HepG2 (cell line): ENCODE results near the gene GPATCH4. TPM values are rescaled to one million over a fixed set of nuclear protein-coding genes. Genes with fewer than 3 reads are reported as not detected.

ENCODE experiments used
- ARID4A ChIP-seq: sonication (generic); formaldehyde crosslinking; IDR thresholded peaks from 2 replicates; pipeline ENCODE4 v1.5.0; 2020; ENCODE audit warnings: mild to moderate bottlenecking, missing genetic modification reagents, borderline replicate concordance
- MBD4 ChIP-seq: IDR thresholded peaks from 2 replicates; pipeline ENCODE4 v1.6.1; 2012; ENCODE audit warnings: low read length, inconsistent platforms, borderline replicate concordance
- PTBP1 ChIP-seq: fragments of 200-400 bp; formaldehyde crosslinking; IDR thresholded peaks from 2 replicates; pipeline ENCODE4 v1.6.1; 2018; ENCODE audit warnings: low read length, low read depth; ENCODE audit not compliant: poor library complexity, severe bottlenecking
- RAD21 ChIP-seq: fragments of 450-650 bp; formaldehyde crosslinking; IDR thresholded peaks from 2 replicates; pipeline ENCODE4 v1.5.0; 2020; ENCODE audit warnings: mild to moderate bottlenecking
- SALL1 ChIP-seq: sonication (generic); formaldehyde crosslinking; IDR thresholded peaks from 2 replicates; pipeline ENCODE4 v1.8.0; 2022; ENCODE audit warnings: mild to moderate bottlenecking, missing genetic modification reagents
- SMAD3 ChIP-seq: sonication (generic); formaldehyde crosslinking; IDR thresholded peaks from 2 replicates; pipeline ENCODE4 v1.4.0; 2020; ENCODE audit warnings: missing genetic modification reagents
- SMARCC2 ChIP-seq: fragments of 450-650 bp; IDR thresholded peaks from 2 replicates; pipeline ENCODE4 v1.6.1; 2017; ENCODE audit warnings: antibody characterized with exemption, mild to moderate bottlenecking
- ZNF10 ChIP-seq: sonication (generic); formaldehyde crosslinking; IDR thresholded peaks from 2 replicates; pipeline ENCODE4 v1.4.0; 2020; ENCODE audit warnings: mild to moderate bottlenecking, low read depth, missing genetic modification reagents, borderline replicate concordance
- ZNF138 ChIP-seq: sonication (generic); formaldehyde crosslinking; IDR thresholded peaks from 2 replicates; pipeline ENCODE4 v1.5.0; 2020; ENCODE audit warnings: mild to moderate bottlenecking, low read depth, missing genetic modification reagents
- ZNF33A ChIP-seq: sonication (generic); formaldehyde crosslinking; IDR thresholded peaks from 2 replicates; pipeline ENCODE4 v1.5.1; 2020; ENCODE audit warnings: missing genetic modification reagents, mild to moderate bottlenecking, moderate library complexity, borderline replicate concordance
- ZNF430 ChIP-seq: sonication (generic); formaldehyde crosslinking; IDR thresholded peaks from 2 replicates; pipeline ENCODE4 v1.9.0; 2021; ENCODE audit warnings: mild to moderate bottlenecking, missing genetic modification reagents
- ZNF550 ChIP-seq: sonication (generic); formaldehyde crosslinking; IDR thresholded peaks from 2 replicates; pipeline ENCODE4 v1.4.0; 2020; ENCODE audit warnings: mild to moderate bottlenecking, missing genetic modification reagents, borderline replicate concordance
- ZNF605 ChIP-seq: sonication (generic); formaldehyde crosslinking; IDR thresholded peaks from 2 replicates; pipeline ENCODE4 v1.8.0; 2022; ENCODE audit warnings: mild to moderate bottlenecking, missing genetic modification reagents
- ZNF672 ChIP-seq: sonication (generic); formaldehyde crosslinking; IDR thresholded peaks from 2 replicates; pipeline ENCODE4 v1.8.1; 2022; ENCODE audit warnings: missing genetic modification reagents
- ZNF678 ChIP-seq: sonication (generic); formaldehyde crosslinking; IDR thresholded peaks from 2 replicates; pipeline ENCODE4 v1.4.0; 2020; ENCODE audit warnings: mild to moderate bottlenecking, missing genetic modification reagents
- ZNF746 ChIP-seq: sonication (generic); formaldehyde crosslinking; IDR thresholded peaks from 2 replicates; pipeline ENCODE4 v1.8.0; 2022; ENCODE audit warnings: mild to moderate bottlenecking, missing genetic modification reagents
- ZNF850 ChIP-seq: sonication (generic); formaldehyde crosslinking; conservative IDR thresholded peaks from 2 replicates; pipeline ENCODE4 v1.9.0; 2021; ENCODE audit warnings: mild to moderate bottlenecking, missing genetic modification reagents
- polyA plus RNA-seq, 8 experiments: library from polyadenylated mRNA; depleted of rRNA in 3 of 8; stranded (reverse) in 7 of 8; unstranded in 1 of 8; fragments of >200 nt; fragmentation: Illumina TruSeq in 4 of 8; extraction: Trizol in 4 of 8; gene quantifications; 2 replicates each; pipeline versions ENCODE4 v1.2.1 to v1.2.3, GENCODE V29; 2011 to 2016; ENCODE audit warnings: low read depth in 4 of 8, missing spikeins in 1 of 8, mixed read lengths in 1 of 8; ENCODE audit not compliant: insufficient read depth in 1 of 8
- total RNA-seq, 5 experiments: library from RNA; depleted of rRNA; stranded (reverse); fragments of >200 nt; fragmentation: Illumina TruSeq; extraction: Trizol; gene quantifications; 2 replicates each; pipeline ENCODE4 v1.2.3, GENCODE V29; 2016; ENCODE audit warnings: low read depth in 1 of 5
- TF ChIP-seq, protein P1 (sequence below): IDR thresholded peaks from 2 replicates; pipeline ENCODE4 v1.6.1; 2016; ENCODE audit warnings: mild to moderate bottlenecking
- TF ChIP-seq, protein P2 (sequence below), 2 experiments: sonication (generic) in 1 of 2; formaldehyde crosslinking in 1 of 2; IDR thresholded peaks; 2 replicates each; pipeline versions ENCODE4 v1.4.0 to v1.6.1; 2016 to 2020; ENCODE audit warnings: borderline replicate concordance in 1 of 2, low read depth in 1 of 2, mild to moderate bottlenecking in 1 of 2, missing genetic modification reagents in 1 of 2

GPATCH4 gene
- total and polyA plus RNA-seq, 2 of the 13 experiments (the other 11 are each of a cell fraction or from before 2014, with no cell fraction given), result 19.2 to 37.9 TPM

DNA sequence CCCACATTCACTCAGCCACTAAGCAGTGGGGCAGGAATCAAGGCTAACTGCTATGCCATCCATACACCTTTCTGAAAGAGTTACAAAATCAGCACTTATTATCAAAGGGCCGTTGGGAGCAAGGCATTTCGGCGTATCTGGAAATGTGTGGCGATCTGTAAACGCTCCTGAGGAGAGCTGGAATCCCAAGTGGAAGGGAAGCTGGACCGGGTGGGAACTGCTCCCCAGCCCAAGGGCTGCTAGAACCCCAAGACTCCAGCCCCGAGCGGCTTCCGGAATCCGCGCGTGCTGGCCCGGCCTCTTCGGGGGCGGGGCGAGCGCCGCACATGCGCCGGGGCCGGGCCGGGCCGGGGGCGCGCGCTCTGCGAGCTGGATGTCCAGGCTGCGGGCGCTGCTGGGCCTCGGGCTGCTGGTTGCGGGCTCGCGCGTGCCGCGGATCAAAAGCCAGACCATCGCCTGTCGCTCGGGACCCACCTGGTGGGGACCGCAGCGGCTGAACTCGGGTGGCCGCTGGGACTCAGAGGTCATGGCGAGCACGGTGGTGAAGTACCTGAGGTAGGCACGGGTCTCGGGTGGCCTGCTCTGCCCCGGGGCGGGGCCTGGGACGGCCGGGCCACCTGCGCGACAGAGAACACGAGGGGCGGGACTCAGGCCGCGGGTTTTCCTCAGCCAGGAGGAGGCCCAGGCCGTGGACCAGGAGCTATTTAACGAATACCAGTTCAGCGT lies 9.7 kb downstream of the GPATCH4 start, which contains the start of gene NAXE (continued):
- TF ChIP-seq, protein P1, sequence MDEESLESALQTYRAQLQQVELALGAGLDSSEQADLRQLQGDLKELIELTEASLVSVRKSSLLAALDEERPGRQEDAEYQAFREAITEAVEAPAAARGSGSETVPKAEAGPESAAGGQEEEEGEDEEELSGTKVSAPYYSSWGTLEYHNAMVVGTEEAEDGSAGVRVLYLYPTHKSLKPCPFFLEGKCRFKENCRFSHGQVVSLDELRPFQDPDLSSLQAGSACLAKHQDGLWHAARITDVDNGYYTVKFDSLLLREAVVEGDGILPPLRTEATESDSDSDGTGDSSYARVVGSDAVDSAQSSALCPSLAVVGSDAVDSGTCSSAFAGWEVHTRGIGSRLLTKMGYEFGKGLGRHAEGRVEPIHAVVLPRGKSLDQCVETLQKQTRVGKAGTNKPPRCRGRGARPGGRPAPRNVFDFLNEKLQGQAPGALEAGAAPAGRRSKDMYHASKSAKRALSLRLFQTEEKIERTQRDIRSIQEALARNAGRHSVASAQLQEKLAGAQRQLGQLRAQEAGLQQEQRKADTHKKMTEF, result peak; percentile 70
- TF ChIP-seq PTBP1 (no peak), ZNF430 (CRISPR knock-in tag) (no peak), ZNF850 (CRISPR knock-in tag) (0 out of 2 replicates have a peak, but pooled peaks have one; percentile 56), MBD4 (no peak), SMAD3 (CRISPR knock-in tag) (peak; percentile 50; the same call in 1 of the 2 replicates), SMARCC2 (no peak), ZNF678 (no peak), ZNF605 (no peak), ZNF550 (CRISPR knock-in tag) (no peak), RAD21 (CRISPR knock-in tag) (peak; percentile 37), ZNF672 (no peak), ZNF138 (0 out of 2 replicates have a peak, but pooled peaks have one; percentile 34), SALL1 (CRISPR knock-in tag) (peak; percentile 58), ZNF33A (CRISPR knock-in tag) (0 out of 2 replicates have a peak, but pooled peaks have one; percentile 4), ZNF10 (CRISPR knock-in tag) (no peak), ZNF746 (no peak), ARID4A (CRISPR knock-in tag) (peak; percentile 69; the same call in 1 of the 2 replicates)
- TF ChIP-seq, protein P2, sequence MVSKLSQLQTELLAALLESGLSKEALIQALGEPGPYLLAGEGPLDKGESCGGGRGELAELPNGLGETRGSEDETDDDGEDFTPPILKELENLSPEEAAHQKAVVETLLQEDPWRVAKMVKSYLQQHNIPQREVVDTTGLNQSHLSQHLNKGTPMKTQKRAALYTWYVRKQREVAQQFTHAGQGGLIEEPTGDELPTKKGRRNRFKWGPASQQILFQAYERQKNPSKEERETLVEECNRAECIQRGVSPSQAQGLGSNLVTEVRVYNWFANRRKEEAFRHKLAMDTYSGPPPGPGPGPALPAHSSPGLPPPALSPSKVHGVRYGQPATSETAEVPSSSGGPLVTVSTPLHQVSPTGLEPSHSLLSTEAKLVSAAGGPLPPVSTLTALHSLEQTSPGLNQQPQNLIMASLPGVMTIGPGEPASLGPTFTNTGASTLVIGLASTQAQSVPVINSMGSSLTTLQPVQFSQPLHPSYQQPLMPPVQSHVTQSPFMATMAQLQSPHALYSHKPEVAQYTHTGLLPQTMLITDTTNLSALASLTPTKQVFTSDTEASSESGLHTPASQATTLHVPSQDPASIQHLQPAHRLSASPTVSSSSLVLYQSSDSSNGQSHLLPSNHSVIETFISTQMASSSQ (IDR thresholded peaks at IDR 0.05; ENCODE audit: low read depth), result no peak
- TF ChIP-seq, protein P2 (CRISPR knock-in tag; IDR thresholded peaks at IDR 0.05; ENCODE audit: borderline replicate concordance), result peak; percentile 52; the same call in 1 of the 2 replicates
